ENCODE results near the gene PBX4. TPM values are rescaled to one million over a fixed set of nuclear protein-coding genes. Genes with fewer than 3 reads are reported as not detected.
A peak's percentile ranks its signal among the peaks of the same experiment; 100 is the strongest.

Gene PBX4
- total RNA-seq, 1 donor from 2014 or later, result 0.82 TPM

- Mint-ChIP-seq H3K4me1 (ENCODE audit: unreplicated experiment) (no peaks in the 10 kb centered on the region), H3K27ac (ENCODE audit: unreplicated experiment) (no peak overlapping the region), H3K4me3 (ENCODE audit: unreplicated experiment) (no peak overlapping the region), H3K36me3 (ENCODE audit: low read depth, unreplicated experiment) (peaks cover 4% of the 10 kb centered on the region), H3K9me3 (ENCODE audit: unreplicated experiment) (no peaks in the 10 kb centered on the region), H3K27me3 (ENCODE audit: unreplicated experiment) (peaks cover 5% of the 10 kb centered on the region)
- TF ChIP-seq CTCF (IDR thresholded peaks at IDR 0.05; ENCODE audit: unreplicated experiment), result no peak
- DNase-seq (ENCODE audit: low spot score), result no peak
Observed at GRCh38 chr19:19523177-19523576, 95.3 kb downstream of the PBX4 start.

GRCh38 chr19:19520989-19521388 lies 97.5 kb downstream of the PBX4 start:
- Mint-ChIP-seq H3K36me3 (ENCODE audit: low read depth, unreplicated experiment) (no peaks in the 10 kb centered on the region), H3K27ac (ENCODE audit: unreplicated experiment) (no peak overlapping the region), H3K9me3 (ENCODE audit: unreplicated experiment) (no peaks in the 10 kb centered on the region), H3K4me1 (ENCODE audit: unreplicated experiment) (no peaks in the 10 kb centered on the region), H3K4me3 (ENCODE audit: unreplicated experiment) (peak overlapping the region; percentile 24), H3K27me3 (ENCODE audit: unreplicated experiment) (peaks cover 11% of the 10 kb centered on the region)
- TF ChIP-seq CTCF (IDR thresholded peaks at IDR 0.05; ENCODE audit: unreplicated experiment), result no peak
- no peak for DNase-seq (ENCODE audit: low spot score)

GRCh38 chr19:19517235-19517619 lies 101.3 kb downstream of the PBX4 start:
- TF ChIP-seq CTCF (IDR thresholded peaks at IDR 0.05; ENCODE audit: unreplicated experiment), result no peak
- no peak for DNase-seq (ENCODE audit: low spot score)
- Mint-ChIP-seq H3K9me3 (ENCODE audit: unreplicated experiment) (no peaks in the 10 kb centered on the region), H3K4me3 (ENCODE audit: unreplicated experiment) (peak overlapping the region; percentile 94), H3K27ac (ENCODE audit: unreplicated experiment) (no peak overlapping the region), H3K36me3 (ENCODE audit: low read depth, unreplicated experiment) (no peaks in the 10 kb centered on the region), H3K4me1 (ENCODE audit: unreplicated experiment) (no peaks in the 10 kb centered on the region), H3K27me3 (ENCODE audit: unreplicated experiment) (peaks cover 10% of the 10 kb centered on the region)

- H3K4me1 Mint-ChIP-seq (ENCODE audit: unreplicated experiment), result no peaks in the 10 kb centered on the region
- H3K27ac Mint-ChIP-seq (ENCODE audit: unreplicated experiment), result peak within 1 kb of the TSS; percentile 95
- H3K27me3 Mint-ChIP-seq (ENCODE audit: unreplicated experiment), result peaks cover 11% of the 10 kb centered on the region
- no peaks in the 10 kb centered on the region for H3K9me3 Mint-ChIP-seq (ENCODE audit: unreplicated experiment)
- no peaks in the 10 kb centered on the region for H3K36me3 Mint-ChIP-seq (ENCODE audit: low read depth, unreplicated experiment)
- DNase-seq (ENCODE audit: low spot score), result peak; percentile 92
- TF ChIP-seq CTCF (IDR thresholded peaks at IDR 0.05; ENCODE audit: unreplicated experiment), result no peak
- peak within 1 kb of the TSS; percentile 94 for H3K4me3 Mint-ChIP-seq (ENCODE audit: unreplicated experiment)
Observed at GRCh38 chr19:19515642-19516519, 102.6 kb downstream of the PBX4 start, which contains the start of gene NDUFA13. Gene NDUFA13, plus strand, starts transcription at chr19:19516225. Its CDS starts 14 bp downstream, at chr19:19516239.

Measured in endothelial cell (in vitro differentiated cells).